HepG2 (cell line): ENCODE results near the gene NEGR1. TPM values are rescaled to one million over a fixed set of nuclear protein-coding genes. Genes with fewer than 3 reads are reported as not detected.

Experiments used
- ATAC-seq: fragments of 200-7000 bp; cut with Tn5 transposase; 3 replicates; pipeline ENCODE4 v1.9.1; 2020; ENCODE audit warnings: mild to moderate bottlenecking, moderate library complexity
- BruUV-seq: library from RNA; stranded (reverse); fragments of 400-500 nt; replicated peaks from 2 replicates; lab custom pipeline; 2021; lab: Mats Ljungman, UMichigan
- CTCF ChIA-PET: fragments of 300-600 bp; formaldehyde crosslinking; extraction: SDS; loops from one replicate; lab custom pipeline; 2021; ENCODE audit warnings: low total read pairs, inconsistent platforms, low intra/inter-chr PET ratio; lab: Yijun Ruan, JAX
- POLR2A ChIA-PET: fragments of 350-600 bp; sonication (Branson Sonifier 250); formaldehyde crosslinking; loops from one replicate; lab custom pipeline; 2020; ENCODE audit warnings: antibody characterized with exemption, inconsistent platforms; lab: Yijun Ruan, JAX
- DNase-seq: peaks from one replicate; pipeline ENCODE4 v3.0.0-alpha.2; 2015; ENCODE audit warnings: low spot score
- FAIRE-seq: peaks from 3 replicates; lab custom pipeline; 2011; peaks lifted over from hg19 to GRCh38; lab: Jason Lieb, UNC
- H2AFZ ChIP-seq: one replicate; pipeline ENCODE4 v1.6.1; 2011; ENCODE audit warnings: low read length, inconsistent platforms
- H3K27ac ChIP-seq: fragments of 300-600 bp; 3 replicates; pipeline ENCODE4 v1.8.0; 2011; ENCODE audit warnings: mixed run types, mild to moderate bottlenecking, mixed read lengths, low read length, inconsistent platforms; ENCODE audit not compliant: insufficient read depth; ENCODE audit errors: extremely low read length
- H3K27me3 ChIP-seq, 2 experiments: fragments of 200-600 bp in 1 of 2; 2 replicates in 1 of 2; 3 replicates in 1 of 2; pipeline versions ENCODE4 v1.6.0 to v1.8.0; 2011; ENCODE audit warnings: low read length in 2 of 2, mild to moderate bottlenecking in 2 of 2, moderate library complexity in 2 of 2, inconsistent platforms in 1 of 2; ENCODE audit not compliant: insufficient read depth in 2 of 2, control insufficient read depth in 1 of 2
- H3K36me3 ChIP-seq, 2 experiments: fragments of 200-600 bp in 1 of 2; replicated peaks in 1 of 2; 2 replicates in 1 of 2; 3 replicates in 1 of 2; pipeline versions ENCODE4 v1.5.1 to v1.8.0; 2011; ENCODE audit warnings: low read length in 2 of 2, inconsistent platforms in 1 of 2; ENCODE audit not compliant: insufficient read depth in 2 of 2, control insufficient read depth in 1 of 2
- H3K4me1 ChIP-seq: 2 replicates; pipeline ENCODE4 v1.5.1; 2012; ENCODE audit warnings: low read length, inconsistent platforms; ENCODE audit not compliant: insufficient read depth
- H3K4me2 ChIP-seq: 2 replicates; pipeline ENCODE4 v1.6.0; 2011; ENCODE audit warnings: low read depth, low read length, inconsistent platforms
- H3K4me3 ChIP-seq, 3 experiments: fragments of 200-600 bp in 1 of 3; sonication (generic), shearing (Covaris generic) in 1 of 3; replicated peaks in 1 of 3; 2 replicates each; pipeline ENCODE4 v1.5.1; 2011 to 2016; ENCODE audit warnings: low read length in 3 of 3, inconsistent platforms in 2 of 3, low read depth in 2 of 3, mild to moderate bottlenecking in 2 of 3, control low read depth in 1 of 3, mixed read lengths in 1 of 3; ENCODE audit not compliant: insufficient read depth in 1 of 3
- H3K79me2 ChIP-seq: one replicate; pipeline ENCODE4 v1.6.1; 2011; ENCODE audit warnings: low read length, inconsistent platforms; ENCODE audit not compliant: insufficient read depth
- H3K9ac ChIP-seq: 2 replicates; pipeline ENCODE4 v1.6.0; 2011; ENCODE audit warnings: mild to moderate bottlenecking, low read depth, low read length, inconsistent platforms; ENCODE audit not compliant: insufficient read depth
- H3K9me3 ChIP-seq: 2 replicates; pipeline ENCODE4 v1.5.1; 2012; ENCODE audit warnings: mild to moderate bottlenecking, low read length
- H4K20me1 ChIP-seq: 2 replicates; pipeline ENCODE4 v1.6.0; 2011; ENCODE audit warnings: inconsistent platforms, mild to moderate bottlenecking, low read length, moderate library complexity; ENCODE audit not compliant: insufficient read depth
- GPN1 ChIP-seq: sonication (generic); formaldehyde crosslinking; IDR thresholded peaks from 2 replicates; pipeline ENCODE4 v1.5.1; 2020; ENCODE audit warnings: missing genetic modification reagents, borderline replicate concordance
- HDAC2 ChIP-seq: sonication (generic); formaldehyde crosslinking; IDR thresholded peaks from 2 replicates; pipeline ENCODE4 v1.4.0; 2020; ENCODE audit warnings: missing genetic modification reagents
- IKZF4 ChIP-seq: sonication (generic); formaldehyde crosslinking; IDR thresholded peaks from 2 replicates; pipeline ENCODE4 v1.5.1; 2020; ENCODE audit warnings: borderline replicate concordance, mild to moderate bottlenecking, low read depth, missing genetic modification reagents; ENCODE audit errors: not compliant biosample characterization
- PAWR ChIP-seq: sonication (generic); formaldehyde crosslinking; IDR thresholded peaks from 2 replicates; pipeline ENCODE4 v1.4.0; 2020; ENCODE audit warnings: missing genetic modification reagents, mild to moderate bottlenecking, borderline replicate concordance
- RBFOX2 ChIP-seq: fragments of 200-400 bp; formaldehyde crosslinking; IDR thresholded peaks from 2 replicates; pipeline ENCODE4 v1.6.1; 2017; ENCODE audit warnings: low read depth, mild to moderate bottlenecking, low read length
- STAG1 ChIP-seq: sonication (generic); formaldehyde crosslinking; IDR thresholded peaks from 2 replicates; pipeline ENCODE4 v1.4.0; 2020; ENCODE audit warnings: missing genetic modification reagents
- YEATS4 ChIP-seq: sonication (generic); formaldehyde crosslinking; IDR thresholded peaks from 2 replicates; pipeline ENCODE4 v1.4.0; 2020; ENCODE audit warnings: missing genetic modification reagents, borderline replicate concordance
- ZNF230 ChIP-seq: sonication (generic); formaldehyde crosslinking; IDR thresholded peaks from 2 replicates; pipeline ENCODE4 v1.4.0; 2020; ENCODE audit warnings: mild to moderate bottlenecking, missing genetic modification reagents
- ZNF260 ChIP-seq: sonication (generic); formaldehyde crosslinking; IDR thresholded peaks from 2 replicates; pipeline ENCODE4 v1.4.0; 2020; ENCODE audit warnings: missing genetic modification reagents, low read depth, mild to moderate bottlenecking, borderline replicate concordance
- ZNF3 ChIP-seq: IDR thresholded peaks from 2 replicates; pipeline ENCODE4 v1.7.0; 2017; ENCODE audit warnings: inconsistent platforms
- ZNF354B ChIP-seq: sonication (generic); formaldehyde crosslinking; IDR thresholded peaks from 2 replicates; pipeline ENCODE4 v1.8.0; 2022; ENCODE audit warnings: mild to moderate bottlenecking, missing genetic modification reagents
- ZNF567 ChIP-seq: sonication (generic); formaldehyde crosslinking; IDR thresholded peaks from 2 replicates; pipeline ENCODE4 v1.8.1; 2023; ENCODE audit warnings: mild to moderate bottlenecking, missing genetic modification reagents, borderline replicate concordance
- ZNF724P ChIP-seq: sonication (generic); formaldehyde crosslinking; IDR thresholded peaks from 2 replicates; pipeline ENCODE4 v1.8.0; 2022; ENCODE audit warnings: missing genetic modification reagents, borderline replicate concordance
- ZNF768 ChIP-seq: sonication (generic); formaldehyde crosslinking; IDR thresholded peaks from 2 replicates; pipeline ENCODE4 v1.4.0; 2020; ENCODE audit warnings: missing genetic modification reagents
- ZNF772 ChIP-seq: sonication (generic); formaldehyde crosslinking; IDR thresholded peaks from 2 replicates; pipeline ENCODE4 v1.5.0; 2020; ENCODE audit warnings: mild to moderate bottlenecking, missing genetic modification reagents
- ZNF879 ChIP-seq: sonication (generic); formaldehyde crosslinking; IDR thresholded peaks from 2 replicates; pipeline ENCODE4 v1.8.1; 2023; ENCODE audit warnings: missing genetic modification reagents
- ZSCAN29 ChIP-seq: sonication (generic); formaldehyde crosslinking; conservative IDR thresholded peaks from 2 replicates; pipeline ENCODE4 v1.4.0; 2020; ENCODE audit warnings: mild to moderate bottlenecking, missing genetic modification reagents
- WGBS: methylation state at CpG from one replicate; pipeline ENCODE4 v1.1.6; 2017; ENCODE audit warnings: low lambda C conversion rate; 5-methylcytosine and 5-hydroxymethylcytosine counted together
- in situ Hi-C: cut with HindIII; loops from 2 replicates; pipeline ENCODE4 v1.10.0; 2017; ENCODE audit warnings: low pct_unique_long_range_greater_than_20kb; ENCODE audit not compliant: extremely low pct_ligation_motif_present
- intact Hi-C: fragments of 100-400 bp; cut with micrococcal nuclease; formaldehyde crosslinking; loops from one replicate; pipeline ENCODE4 v1.10.0; 2022; ENCODE audit not compliant: unreplicated experiment
- polyA plus RNA-seq, 8 experiments: library from polyadenylated mRNA; depleted of rRNA in 3 of 8; stranded (reverse) in 7 of 8; unstranded in 1 of 8; fragments of >200 nt; fragmentation: Illumina TruSeq in 4 of 8; extraction: Trizol in 4 of 8; gene quantifications; 2 replicates each; pipeline versions ENCODE4 v1.2.1 to v1.2.3, GENCODE V29; 2011 to 2016; ENCODE audit warnings: low read depth in 4 of 8, missing spikeins in 1 of 8, mixed read lengths in 1 of 8; ENCODE audit not compliant: insufficient read depth in 1 of 8
- total RNA-seq, 5 experiments: library from RNA; depleted of rRNA; stranded (reverse); fragments of >200 nt; fragmentation: Illumina TruSeq; extraction: Trizol; gene quantifications; 2 replicates each; pipeline ENCODE4 v1.2.3, GENCODE V29; 2016; ENCODE audit warnings: low read depth in 1 of 5
- TF ChIP-seq, protein P1 (sequence below): sonication (generic); formaldehyde crosslinking; IDR thresholded peaks from 2 replicates; pipeline ENCODE4 v1.5.0; 2020; ENCODE audit warnings: missing genetic modification reagents
- TF ChIP-seq, protein P2 (sequence below): sonication (generic); formaldehyde crosslinking; IDR thresholded peaks from 2 replicates; pipeline ENCODE4 v1.5.1; 2020; ENCODE audit warnings: missing genetic modification reagents, mild to moderate bottlenecking, borderline replicate concordance
- TF ChIP-seq, protein P3 (sequence below): sonication (generic); formaldehyde crosslinking; IDR thresholded peaks from 2 replicates; pipeline ENCODE4 v1.4.0; 2020; ENCODE audit warnings: missing genetic modification reagents

NEGR1 gene
- total and polyA plus RNA-seq, 2 of the 13 experiments (the other 11 are each of a cell fraction or from before 2014, with no cell fraction given): not detected

DNA sequence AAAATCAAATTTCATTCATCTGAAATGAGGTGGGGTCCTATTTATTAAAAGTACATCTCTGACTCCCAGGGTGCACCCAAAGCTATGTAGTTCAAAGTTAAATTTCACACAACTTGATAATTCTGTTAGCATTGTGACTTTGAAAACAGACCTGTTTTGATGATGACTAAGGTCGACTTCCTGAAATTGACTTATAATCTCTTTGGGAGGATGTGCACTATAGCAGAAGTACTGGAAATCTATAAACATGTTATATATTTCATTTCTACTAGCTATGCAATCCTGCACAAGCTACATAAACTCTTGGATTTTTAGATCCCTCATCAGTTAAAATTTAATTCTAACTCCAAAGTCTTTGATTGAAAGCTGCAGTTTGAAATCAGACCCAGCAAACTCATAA, 507.6 kb downstream of the NEGR1 start:
- ATAC-seq: no peak
- no peaks in the 10 kb centered on the region for H3K36me3 ChIP-seq
- no peak overlapping the region for H3K4me3 ChIP-seq
- H2AFZ ChIP-seq: no peak overlapping the region
- no peak for FAIRE-seq
- no peak overlapping the region for H3K27ac ChIP-seq
- intact Hi-C loops (no loop called here), in situ Hi-C loops (no loop called here)
- no peaks in the 10 kb centered on the region for H4K20me1 ChIP-seq
- TF ChIP-seq ZNF3 (CRISPR knock-in tag) (no peak), ZNF768 (CRISPR knock-in tag) (no peak), ZNF260 (CRISPR knock-in tag) (no peak), RBFOX2 (no peak), ZSCAN29 (CRISPR knock-in tag) (no peak), STAG1 (CRISPR knock-in tag) (no peak), ZNF772 (no peak), ZNF230 (CRISPR knock-in tag) (no peak), HDAC2 (no peak), YEATS4 (CRISPR knock-in tag) (no peak), ZNF879 (CRISPR knock-in tag) (no peak), IKZF4 (CRISPR knock-in tag) (no peak), ZNF354B (no peak), PAWR (CRISPR knock-in tag) (no peak), ZNF724P (CRISPR knock-in tag) (no peak), GPN1 (no peak), ZNF567 (no peak)
- TF ChIP-seq, protein P1, sequence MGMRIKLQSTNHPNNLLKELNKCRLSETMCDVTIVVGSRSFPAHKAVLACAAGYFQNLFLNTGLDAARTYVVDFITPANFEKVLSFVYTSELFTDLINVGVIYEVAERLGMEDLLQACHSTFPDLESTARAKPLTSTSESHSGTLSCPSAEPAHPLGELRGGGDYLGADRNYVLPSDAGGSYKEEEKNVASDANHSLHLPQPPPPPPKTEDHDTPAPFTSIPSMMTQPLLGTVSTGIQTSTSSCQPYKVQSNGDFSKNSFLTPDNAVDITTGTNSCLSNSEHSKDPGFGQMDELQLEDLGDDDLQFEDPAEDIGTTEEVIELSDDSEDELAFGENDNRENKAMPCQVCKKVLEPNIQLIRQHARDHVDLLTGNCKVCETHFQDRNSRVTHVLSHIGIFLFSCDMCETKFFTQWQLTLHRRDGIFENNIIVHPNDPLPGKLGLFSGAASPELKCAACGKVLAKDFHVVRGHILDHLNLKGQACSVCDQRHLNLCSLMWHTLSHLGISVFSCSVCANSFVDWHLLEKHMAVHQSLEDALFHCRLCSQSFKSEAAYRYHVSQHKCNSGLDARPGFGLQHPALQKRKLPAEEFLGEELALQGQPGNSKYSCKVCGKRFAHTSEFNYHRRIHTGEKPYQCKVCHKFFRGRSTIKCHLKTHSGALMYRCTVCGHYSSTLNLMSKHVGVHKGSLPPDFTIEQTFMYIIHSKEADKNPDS (CRISPR knock-in tag): no peak
- TF ChIP-seq, protein P2, sequence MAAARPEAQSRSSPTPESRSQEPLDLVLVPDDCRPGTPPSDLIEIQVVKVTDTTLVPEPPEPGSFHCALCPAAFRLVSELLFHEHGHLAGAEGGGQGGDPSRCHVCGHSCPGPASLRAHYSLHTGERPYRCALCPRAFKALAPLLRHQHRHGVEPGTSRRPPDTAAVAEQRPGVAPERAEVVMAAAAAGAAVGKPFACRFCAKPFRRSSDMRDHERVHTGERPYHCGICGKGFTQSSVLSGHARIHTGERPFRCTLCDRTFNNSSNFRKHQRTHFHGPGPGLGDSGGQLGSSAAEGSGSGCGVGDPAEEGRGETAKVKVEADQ (CRISPR knock-in tag): no peak
- TF ChIP-seq, protein P3, sequence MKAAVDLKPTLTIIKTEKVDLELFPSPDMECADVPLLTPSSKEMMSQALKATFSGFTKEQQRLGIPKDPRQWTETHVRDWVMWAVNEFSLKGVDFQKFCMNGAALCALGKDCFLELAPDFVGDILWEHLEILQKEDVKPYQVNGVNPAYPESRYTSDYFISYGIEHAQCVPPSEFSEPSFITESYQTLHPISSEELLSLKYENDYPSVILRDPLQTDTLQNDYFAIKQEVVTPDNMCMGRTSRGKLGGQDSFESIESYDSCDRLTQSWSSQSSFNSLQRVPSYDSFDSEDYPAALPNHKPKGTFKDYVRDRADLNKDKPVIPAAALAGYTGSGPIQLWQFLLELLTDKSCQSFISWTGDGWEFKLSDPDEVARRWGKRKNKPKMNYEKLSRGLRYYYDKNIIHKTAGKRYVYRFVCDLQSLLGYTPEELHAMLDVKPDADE (CRISPR knock-in tag): no peak
- no peaks in the 10 kb centered on the region for H3K4me1 ChIP-seq
- 0% methylated on average over 1 of the region's 1 CpG for WGBS
- H3K27me3 ChIP-seq: no peaks in the 10 kb centered on the region
- peaks cover 14% of the 10 kb centered on the region for H3K9me3 ChIP-seq
- no peak overlapping the region for H3K4me2 ChIP-seq
- ChIA-PET CTCF (no interaction called here), POLR2A (no interaction called here)
- BruUV-seq: no TSS peak
- no peak for DNase-seq
- H3K79me2 ChIP-seq: no peaks in the 10 kb centered on the region
- no peak overlapping the region for H3K9ac ChIP-seq
